CD14-positive monocyte (primary cell): ENCODE results near the gene DENND2D. TPM values are rescaled to one million over a fixed set of nuclear protein-coding genes. Genes with fewer than 3 reads are reported as not detected.

Experiments used
- DNase-seq, 3 donors: peaks; one replicate each; pipeline ENCODE4 v3.0.0-alpha.2; 2011 to 2022
- H2AFZ ChIP-seq: 2 replicates; pipeline ENCODE4 v1.6.0; 2012; ENCODE audit warnings: mild to moderate bottlenecking, low read depth, low read length, inconsistent platforms; ENCODE audit not compliant: insufficient read depth, poor library complexity, severe bottlenecking
- H3K27ac ChIP-seq, 2 donors: 1 replicate in 1 of 2; 2 replicates in 1 of 2; pipeline ENCODE4 v1.5.1; 2012 to 2013; ENCODE audit warnings: low read length in 2 of 2, control low read depth in 1 of 2, inconsistent platforms in 1 of 2, low read depth in 1 of 2, mild to moderate bottlenecking in 1 of 2
- H3K27me3 ChIP-seq, 2 donors: one replicate each; pipeline versions ENCODE4 v1.6.0 to v1.6.1; 2011 to 2013; ENCODE audit warnings: low read length in 2 of 2; ENCODE audit not compliant: control insufficient read depth in 2 of 2, insufficient read depth in 2 of 2
- H3K36me3 ChIP-seq, 2 donors: replicated peaks in 1 of 2; 1 replicate in 1 of 2; 2 replicates in 1 of 2; pipeline versions ENCODE4 v1.5.1 to v1.6.1; 2012 to 2013; ENCODE audit warnings: low read length in 2 of 2, control low read depth in 1 of 2, inconsistent platforms in 1 of 2, mild to moderate bottlenecking in 1 of 2; ENCODE audit not compliant: insufficient read depth in 2 of 2, control insufficient read depth in 1 of 2
- H3K4me1 ChIP-seq, 2 donors: 1 replicate in 1 of 2; 2 replicates in 1 of 2; pipeline versions ENCODE4 v1.5.1 to v1.6.1; 2012 to 2013; ENCODE audit warnings: low read length in 2 of 2, control low read depth in 1 of 2, inconsistent platforms in 1 of 2, mild to moderate bottlenecking in 1 of 2, moderate library complexity in 1 of 2; ENCODE audit not compliant: insufficient read depth in 2 of 2, control insufficient read depth in 1 of 2
- H3K4me2 ChIP-seq: replicated peaks from 2 replicates; pipeline ENCODE3; 2012; ENCODE audit warnings: low read length, moderate library complexity, mild to moderate bottlenecking; ENCODE audit not compliant: poor library complexity, severe bottlenecking; ENCODE audit errors: extremely low read depth
- H3K4me3 ChIP-seq, 3 experiments: fragments of 200-600 bp in 1 of 3; sonication (generic) in 1 of 3; replicated peaks in 1 of 3; 1 replicate in 2 of 3; 2 replicates in 1 of 3; pipeline ENCODE4 v1.5.1; 2011 to 2013; ENCODE audit warnings: low read length in 3 of 3, mild to moderate bottlenecking in 3 of 3, control low read depth in 2 of 3, low read depth in 2 of 3, inconsistent platforms in 1 of 3, moderate library complexity in 1 of 3
- H3K79me2 ChIP-seq: 2 replicates; pipeline ENCODE4 v1.6.0; 2012; ENCODE audit warnings: mild to moderate bottlenecking, control low read depth, inconsistent platforms, low read length, moderate library complexity; ENCODE audit not compliant: insufficient read depth
- H3K9ac ChIP-seq: 2 replicates; pipeline ENCODE4 v1.6.0; 2017; ENCODE audit warnings: low read length, mild to moderate bottlenecking; ENCODE audit not compliant: insufficient read depth, poor library complexity, severe bottlenecking
- H3K9me3 ChIP-seq, 2 donors: replicated peaks in 1 of 2; 1 replicate in 1 of 2; 2 replicates in 1 of 2; pipeline versions ENCODE4 v1.5.1 to v1.6.1; 2012 to 2013; ENCODE audit warnings: low read length in 2 of 2, control low read depth in 1 of 2; ENCODE audit not compliant: control insufficient read depth in 1 of 2, insufficient read depth in 1 of 2
- H4K20me1 ChIP-seq: 2 replicates; pipeline ENCODE4 v1.6.0; 2012; ENCODE audit warnings: mild to moderate bottlenecking, low read length, control low read depth, moderate library complexity; ENCODE audit not compliant: insufficient read depth
- H3K27ac Mint-ChIP-seq, 7 donors: one replicate each; pipeline ENCODE4 v1.8.0; 2020; ENCODE audit warnings: mild to moderate bottlenecking in 7 of 7, mixed read lengths in 7 of 7, moderate library complexity in 6 of 7, inconsistent platforms in 2 of 7
- H3K27me3 Mint-ChIP-seq, 3 donors: one replicate each; pipeline ENCODE4 v1.8.0; 2021 to 2022; ENCODE audit warnings: low read depth in 3 of 3, mild to moderate bottlenecking in 3 of 3, mixed read lengths in 3 of 3, moderate library complexity in 3 of 3, inconsistent platforms in 1 of 3
- H3K36me3 Mint-ChIP-seq, 2 donors: one replicate each; pipeline ENCODE4 v1.8.0; 2020; ENCODE audit warnings: mixed read lengths in 2 of 2, inconsistent platforms in 1 of 2, mild to moderate bottlenecking in 1 of 2
- H3K4me1 Mint-ChIP-seq: one replicate; pipeline ENCODE4 v1.8.0; 2020; ENCODE audit warnings: mild to moderate bottlenecking, mixed read lengths
- H3K4me3 Mint-ChIP-seq, 2 donors: one replicate each; pipeline ENCODE4 v1.8.0; 2020; ENCODE audit warnings: mild to moderate bottlenecking in 2 of 2, mixed read lengths in 2 of 2, moderate library complexity in 1 of 2
- H3K9me3 Mint-ChIP-seq, 7 donors: one replicate each; pipeline ENCODE4 v1.8.0; 2020 to 2022; ENCODE audit warnings: mixed read lengths in 7 of 7, mild to moderate bottlenecking in 6 of 7, moderate library complexity in 6 of 7, inconsistent platforms in 2 of 7
- CTCF ChIP-seq: fragments of 200-600 bp; IDR thresholded peaks from one replicate; pipeline ENCODE4 v1.8.0; 2022; ENCODE audit warnings: antibody characterized with exemption, mild to moderate bottlenecking
- WGBS: methylation state at CpG from one replicate; pipeline ENCODE4 v1.1.5; 2013; ENCODE audit warnings: missing lambda C conversion rate; ENCODE audit not compliant: insufficient coverage; 5-methylcytosine and 5-hydroxymethylcytosine counted together
- intact Hi-C, 2 donors: fragments of 100-400 bp; cut with micrococcal nuclease; formaldehyde crosslinking; loops; one replicate each; pipeline versions ENCODE4 v1.15.0 to v1.15.1; 2023
- polyA plus RNA-seq, 3 donors: library from polyadenylated mRNA; depleted of rRNA in 1 of 3; unstranded in 2 of 3; stranded (reverse) in 1 of 3; fragments of 300-500 nt in 2 of 3; fragments of >200 nt in 1 of 3; fragmentation: Illumina TruSeq in 2 of 3; gene quantifications; 1 replicate in 2 of 3; 2 replicates in 1 of 3; pipeline ENCODE4 v1.2.3, GENCODE V29; 2012 to 2021

The DENND2D gene
- polyA plus RNA-seq, 3 donors: 19.1 to 24.0 (median 22.4) TPM

- H3K27ac ChIP-seq: peak overlapping the region in 1 of 2 donors; percentile 4
- H2AFZ ChIP-seq: no peak overlapping the region
- Mint-ChIP-seq H3K36me3 (peaks cover 58 to 68% of the 10 kb centered on the region in 2 donors), H3K9me3 (no peaks in the 10 kb centered on the region), H3K27me3 (no peaks in the 10 kb centered on the region), H3K4me1 (no peaks in the 10 kb centered on the region), H3K27ac (peak overlapping the region in 3 of 7 donors; percentile 13 to 59 (median 31)), H3K4me3 (no peak overlapping the region)
- no peaks in the 10 kb centered on the region for H3K9me3 ChIP-seq
- peaks cover 45% of the 10 kb centered on the region for H3K79me2 ChIP-seq
- no peak overlapping the region for H3K9ac ChIP-seq
- H3K4me2 ChIP-seq: no peak overlapping the region
- peaks cover 88% of the 10 kb centered on the region for H4K20me1 ChIP-seq
- H3K27me3 ChIP-seq: no peaks in the 10 kb centered on the region
- H3K36me3 ChIP-seq: peaks cover 78 to 87% of the 10 kb centered on the region in 2 donors
- TF ChIP-seq CTCF: no peak
- WGBS: 75% methylated on average over 1 of the region's 1 CpG
- no peak for DNase-seq
- intact Hi-C loops: no loop called here
- no peaks in the 10 kb centered on the region for H3K4me1 ChIP-seq
- H3K4me3 ChIP-seq: no peak overlapping the region
Observed at GRCh38 chr1:111161843-111162487, 38.5 kb downstream of the DENND2D start.

- Histone ChIP-seq H3K36me3 (peaks cover 78 to 86% of the 10 kb centered on the region in 2 donors), H3K27ac (no peak overlapping the region), H3K27me3 (no peaks in the 10 kb centered on the region), H2AFZ (no peak overlapping the region), H3K4me1 (no peaks in the 10 kb centered on the region), H3K9ac (no peak overlapping the region), H3K9me3 (no peaks in the 10 kb centered on the region), H4K20me1 (peaks cover 97% of the 10 kb centered on the region), H3K79me2 (peaks cover 81% of the 10 kb centered on the region), H3K4me3 (no peak overlapping the region), H3K4me2 (no peak overlapping the region)
- DNase-seq: no peak
- Mint-ChIP-seq H3K9me3 (no peaks in the 10 kb centered on the region), H3K36me3 (peaks cover 75 to 79% of the 10 kb centered on the region in 2 donors), H3K4me1 (peaks cover 18% of the 10 kb centered on the region), H3K27ac (no peak overlapping the region), H3K4me3 (no peak overlapping the region), H3K27me3 (no peaks in the 10 kb centered on the region)
- no CpG with 5 or more reads among the region's 2 CpGs for WGBS
- TF ChIP-seq CTCF: no peak
- intact Hi-C loops: no loop called here
Observed at GRCh38 chr1:111157431-111157830, 43.0 kb downstream of the DENND2D start.
